ENCODE measurements around the gene ADAM17.

DNA sequence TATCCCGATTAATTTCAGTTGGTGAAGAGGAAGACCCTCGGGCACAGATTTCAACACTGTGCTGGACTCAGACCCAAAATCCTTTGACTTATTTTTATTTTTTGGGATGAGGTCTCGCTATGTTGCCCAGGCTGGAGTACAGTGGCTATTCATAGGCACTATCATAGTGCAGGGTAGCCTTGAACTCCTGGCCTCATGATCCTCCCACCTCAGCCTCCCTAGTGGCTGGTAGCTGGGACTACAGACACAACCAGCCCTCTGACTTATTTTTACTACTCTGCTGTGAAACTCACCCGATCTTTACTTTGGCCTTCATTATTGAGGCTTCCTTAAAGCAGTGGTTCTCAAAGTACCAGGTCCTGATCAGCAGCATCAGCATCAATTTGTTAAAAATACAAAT lies 18.2 kb upstream of the ADAM17 start:
- TF ChIP-seq, protein P1, sequence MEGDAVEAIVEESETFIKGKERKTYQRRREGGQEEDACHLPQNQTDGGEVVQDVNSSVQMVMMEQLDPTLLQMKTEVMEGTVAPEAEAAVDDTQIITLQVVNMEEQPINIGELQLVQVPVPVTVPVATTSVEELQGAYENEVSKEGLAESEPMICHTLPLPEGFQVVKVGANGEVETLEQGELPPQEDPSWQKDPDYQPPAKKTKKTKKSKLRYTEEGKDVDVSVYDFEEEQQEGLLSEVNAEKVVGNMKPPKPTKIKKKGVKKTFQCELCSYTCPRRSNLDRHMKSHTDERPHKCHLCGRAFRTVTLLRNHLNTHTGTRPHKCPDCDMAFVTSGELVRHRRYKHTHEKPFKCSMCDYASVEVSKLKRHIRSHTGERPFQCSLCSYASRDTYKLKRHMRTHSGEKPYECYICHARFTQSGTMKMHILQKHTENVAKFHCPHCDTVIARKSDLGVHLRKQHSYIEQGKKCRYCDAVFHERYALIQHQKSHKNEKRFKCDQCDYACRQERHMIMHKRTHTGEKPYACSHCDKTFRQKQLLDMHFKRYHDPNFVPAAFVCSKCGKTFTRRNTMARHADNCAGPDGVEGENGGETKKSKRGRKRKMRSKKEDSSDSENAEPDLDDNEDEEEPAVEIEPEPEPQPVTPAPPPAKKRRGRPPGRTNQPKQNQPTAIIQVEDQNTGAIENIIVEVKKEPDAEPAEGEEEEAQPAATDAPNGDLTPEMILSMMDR (IDR thresholded peaks at IDR 0.05; ENCODE audit: insufficient read depth, low read depth, low read length) = no peak
- no peak for TF ChIP-seq EZH2 (IDR thresholded peaks at IDR 0.05; ENCODE audit: insufficient read depth, low read length)

All from astrocyte (in vitro differentiated cells and primary cell).